ENCODE measurements around the gene CACNG7.

Gene CACNG7

DNA sequence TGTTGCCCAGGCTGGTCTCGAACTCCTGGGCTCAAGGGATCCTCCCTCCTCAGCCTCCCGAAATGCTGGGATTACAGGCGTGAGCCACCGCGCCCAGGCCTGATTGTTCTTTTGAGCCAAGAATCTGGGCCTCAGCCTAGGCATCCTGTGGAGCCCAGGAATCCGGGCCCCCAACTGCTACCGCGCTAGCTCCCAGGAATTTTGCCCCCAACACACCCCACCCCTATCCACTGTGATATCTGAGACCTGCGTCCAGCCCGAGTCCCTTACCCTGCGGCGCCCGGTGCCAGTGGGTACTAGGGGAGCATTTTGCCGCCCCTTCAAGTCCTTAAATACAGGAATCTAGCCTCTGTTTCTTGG is 42.2 kb upstream of the CACNG7 start:
- Histone ChIP-seq H3K4me3 (ENCODE audit: insufficient read depth in 1 of 2, low read depth in 1 of 2, low read length in 2 of 2) (peak overlapping the region; percentile 50 to 78), H3K27me3 (ENCODE audit: control insufficient read depth in 1 of 2, insufficient read depth in 1 of 2, low read length in 2 of 2) (no peaks in the 10 kb centered on the region), H2AK5ac (ENCODE audit: low read length, severe bottlenecking) (peak overlapping the region; percentile 67), H3K18ac (ENCODE audit: low read depth in 1 of 2, low read length in 2 of 2) (peak overlapping the region; percentile 92 to 95), H3K4me1 (ENCODE audit: control insufficient read depth, insufficient read depth, low read depth, low read length) (peaks cover 20% of the 10 kb centered on the region), H3K14ac (ENCODE audit: low read length in 2 of 2) (no peak overlapping the region), H3K27ac (ENCODE audit: low read length, poor library complexity, severe bottlenecking) (peak overlapping the region; percentile 82), H2BK5ac (ENCODE audit: low read depth, low read length, poor library complexity, severe bottlenecking) (peak overlapping the region; percentile 78), H3K79me1 (replicated peaks; ENCODE audit: low read length, poor library complexity, severe bottlenecking) (peaks cover 5% of the 10 kb centered on the region), H4K8ac (ENCODE audit: low read length) (peak overlapping the region; percentile 69), H3K36me3 (ENCODE audit: control insufficient read depth in 1 of 2, insufficient read depth in 2 of 2, low read depth in 1 of 2, low read length in 2 of 2) (peaks cover 2 to 4% of the 10 kb centered on the region in 2 experiments), H2BK15ac (ENCODE audit: low read depth, poor library complexity, severe bottlenecking) (peak overlapping the region; percentile 44), H3K23ac (ENCODE audit: low read length in 2 of 2) (peak overlapping the region in 1 of 2 experiments; percentile 53), H2AFZ (ENCODE audit: low read depth, low read length) (peak overlapping the region; percentile 62), H2BK12ac (ENCODE audit: low read length in 2 of 2) (peak overlapping the region; percentile 63 to 88), H3K9me3 (ENCODE audit: control insufficient read depth, low read length) (no peaks in the 10 kb centered on the region), H3K4ac (ENCODE audit: low read depth in 1 of 2, low read length in 2 of 2) (peak overlapping the region; percentile 51 to 96), H2BK120ac (ENCODE audit: low read depth, low read length) (peak overlapping the region; percentile 84), H3K4me2 (ENCODE audit: low read length, poor library complexity, severe bottlenecking) (peak overlapping the region; percentile 87), H3K9ac (ENCODE audit: low read length) (peak overlapping the region; percentile 97), H4K91ac (ENCODE audit: low read length) (peak overlapping the region; percentile 46)
- WGBS, result 21% methylated on average over 14 of the region's 14 CpGs
- DNase-seq, result no peak

DNA sequence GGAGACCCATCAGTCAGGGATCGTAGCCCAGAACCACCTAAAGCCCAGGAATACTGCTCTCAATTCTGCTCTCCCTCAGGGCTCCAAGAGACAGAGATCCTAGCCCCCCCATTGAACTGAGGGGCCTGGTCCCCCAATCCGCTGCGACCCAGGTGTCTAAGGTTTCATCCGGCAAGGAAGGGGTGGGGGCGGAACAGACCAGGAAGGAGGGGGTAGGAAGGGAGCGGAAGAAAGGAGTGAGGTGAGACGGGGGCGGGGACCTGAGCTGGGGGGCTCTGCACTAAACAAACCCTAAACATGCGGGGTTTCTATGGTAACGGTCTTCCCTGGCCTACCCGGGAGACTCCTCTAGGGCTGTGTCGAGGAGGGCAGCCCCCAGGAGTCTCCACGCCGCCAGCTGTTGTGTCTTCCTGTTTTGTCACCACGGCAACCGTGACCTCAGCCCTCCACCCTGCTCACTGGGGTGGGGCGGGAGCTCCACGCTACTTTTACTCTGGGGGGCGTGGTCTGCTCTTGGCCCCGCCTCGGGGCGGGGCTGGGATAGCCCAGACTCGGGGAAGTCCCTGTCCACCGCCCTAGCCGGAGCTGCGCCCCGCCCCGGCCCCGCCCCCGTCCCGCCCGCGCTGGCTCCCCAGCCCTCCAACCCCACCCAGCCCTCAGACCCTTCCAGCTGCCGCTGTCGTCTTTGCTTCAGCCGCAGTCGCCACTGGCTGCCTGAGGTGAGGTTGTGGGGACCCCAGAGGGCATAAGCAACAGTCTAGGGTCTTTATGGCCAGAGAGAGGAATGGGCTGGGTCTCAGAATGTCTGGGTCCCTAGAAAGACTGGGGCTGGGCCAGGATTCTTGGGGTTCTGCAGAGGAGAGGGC is 41.6 kb upstream of the CACNG7 start, which contains the start of gene MYADM:
Gene MYADM (plus strand): TSS at position 659 of the 866 bp plus-strand sequence. CDS start 5,647 bp downstream, outside the sequence.
- H3K23ac ChIP-seq (ENCODE audit: low read length in 2 of 2), result peak within 1 kb of the TSS in 1 of 2 experiments; percentile 54
- H3K36me3 ChIP-seq (ENCODE audit: control insufficient read depth in 1 of 2, insufficient read depth in 2 of 2, low read depth in 1 of 2, low read length in 2 of 2), result peaks cover 4 to 7% of the 10 kb centered on the region in 2 experiments
- peak within 1 kb of the TSS; percentile 67 for H2AK5ac ChIP-seq (ENCODE audit: low read length, severe bottlenecking)
- no peaks in the 10 kb centered on the region for H3K9me3 ChIP-seq (ENCODE audit: control insufficient read depth, low read length)
- peak; percentile 100 for DNase-seq
- H2BK120ac ChIP-seq (ENCODE audit: low read depth, low read length), result peak within 1 kb of the TSS; percentile 88
- peaks cover 20% of the 10 kb centered on the region for H3K4me1 ChIP-seq (ENCODE audit: control insufficient read depth, insufficient read depth, low read depth, low read length)
- peak within 1 kb of the TSS; percentile 62 for H2AFZ ChIP-seq (ENCODE audit: low read depth, low read length)
- peak within 1 kb of the TSS; percentile 94 to 96 for H3K4ac ChIP-seq (ENCODE audit: low read depth in 1 of 2, low read length in 2 of 2)
- peak within 1 kb of the TSS; percentile 99 for H4K91ac ChIP-seq (ENCODE audit: low read length)
- H2BK12ac ChIP-seq (ENCODE audit: low read length in 2 of 2), result peak within 1 kb of the TSS; percentile 71 to 88
- H2BK5ac ChIP-seq (ENCODE audit: low read depth, low read length, poor library complexity, severe bottlenecking), result peak within 1 kb of the TSS; percentile 78
- H3K27me3 ChIP-seq (ENCODE audit: control insufficient read depth in 1 of 2, insufficient read depth in 1 of 2, low read length in 2 of 2), result no peaks in the 10 kb centered on the region
- H3K4me2 ChIP-seq (ENCODE audit: low read length, poor library complexity, severe bottlenecking), result peak within 1 kb of the TSS; percentile 87
- H2BK15ac ChIP-seq (ENCODE audit: low read depth, poor library complexity, severe bottlenecking), result peak within 1 kb of the TSS; percentile 87
- H3K4me3 ChIP-seq (ENCODE audit: insufficient read depth in 1 of 2, low read depth in 1 of 2, low read length in 2 of 2), result peak within 1 kb of the TSS; percentile 73 to 88
- 2% methylated on average over 34 of the region's 37 CpGs for WGBS
- peak within 1 kb of the TSS; percentile 98 for H3K9ac ChIP-seq (ENCODE audit: low read length)
- peak within 1 kb of the TSS; percentile 82 for H3K27ac ChIP-seq (ENCODE audit: low read length, poor library complexity, severe bottlenecking)
- H3K18ac ChIP-seq (ENCODE audit: low read depth in 1 of 2, low read length in 2 of 2), result peak within 1 kb of the TSS; percentile 95 to 99
- peak within 1 kb of the TSS in 1 of 2 experiments; percentile 88 for H3K14ac ChIP-seq (ENCODE audit: low read length in 2 of 2)
- peak within 1 kb of the TSS; percentile 94 for H4K8ac ChIP-seq (ENCODE audit: low read length)
- peaks cover 5% of the 10 kb centered on the region for H3K79me1 ChIP-seq (replicated peaks; ENCODE audit: low read length, poor library complexity, severe bottlenecking)

DNA sequence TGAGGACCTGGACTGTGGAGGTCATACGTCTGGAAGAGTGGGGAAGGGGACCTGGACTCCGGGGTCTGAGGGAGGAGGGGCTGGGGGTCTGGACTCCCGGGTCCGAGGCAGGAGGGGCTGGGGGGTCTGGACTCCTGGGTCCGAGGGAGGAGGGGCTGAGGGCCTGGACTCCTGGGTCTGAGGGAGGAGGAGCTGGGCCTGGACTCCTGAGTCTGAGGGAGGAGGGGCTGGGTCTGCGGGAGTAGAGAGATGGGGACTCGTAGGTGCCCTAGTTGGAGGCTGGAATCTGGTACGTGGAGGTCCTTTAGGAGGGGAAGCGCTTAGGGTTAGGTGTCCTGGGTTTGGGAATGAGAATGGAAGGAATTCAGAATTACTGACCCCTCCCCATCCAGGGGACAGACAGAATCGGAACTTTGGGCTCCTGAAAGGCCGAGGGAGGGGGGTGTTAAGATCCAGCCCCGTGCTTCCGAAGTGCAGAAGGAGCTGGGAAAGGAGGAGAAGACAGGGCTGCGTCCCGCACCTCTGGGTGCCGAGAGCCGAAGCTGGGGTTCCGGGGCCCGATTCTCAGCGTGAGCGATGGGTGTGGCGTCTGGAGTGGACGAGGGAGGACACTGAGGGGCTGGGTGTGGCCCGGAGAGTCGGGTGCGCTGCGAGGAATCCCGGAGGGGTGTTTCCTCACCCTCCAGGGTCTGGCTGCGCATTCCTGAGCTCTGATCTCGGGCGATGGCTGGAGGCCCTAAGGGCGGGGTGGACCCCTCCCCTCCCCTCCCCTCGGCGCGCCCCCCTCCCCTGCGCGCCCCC is 40.8 kb upstream of the CACNG7 start:
- Histone ChIP-seq H2AFZ (ENCODE audit: low read depth, low read length) (no peak overlapping the region), H4K91ac (ENCODE audit: low read length) (peak overlapping the region; percentile 99), H3K36me3 (ENCODE audit: control insufficient read depth in 1 of 2, insufficient read depth in 2 of 2, low read depth in 1 of 2, low read length in 2 of 2) (peaks cover 8 to 13% of the 10 kb centered on the region in 2 experiments), H3K4me3 (ENCODE audit: insufficient read depth in 1 of 2, low read depth in 1 of 2, low read length in 2 of 2) (peak overlapping the region; percentile 73 to 88), H3K27me3 (ENCODE audit: control insufficient read depth in 1 of 2, insufficient read depth in 1 of 2, low read length in 2 of 2) (no peaks in the 10 kb centered on the region), H3K27ac (ENCODE audit: low read length, poor library complexity, severe bottlenecking) (peak overlapping the region; percentile 59), H2BK5ac (ENCODE audit: low read depth, low read length, poor library complexity, severe bottlenecking) (no peak overlapping the region), H3K18ac (ENCODE audit: low read depth in 1 of 2, low read length in 2 of 2) (peak overlapping the region; percentile 2 to 99), H4K8ac (ENCODE audit: low read length) (peak overlapping the region; percentile 94), H3K79me1 (replicated peaks; ENCODE audit: low read length, poor library complexity, severe bottlenecking) (peaks cover 7% of the 10 kb centered on the region), H3K9ac (ENCODE audit: low read length) (peak overlapping the region; percentile 98), H3K9me3 (ENCODE audit: control insufficient read depth, low read length) (no peaks in the 10 kb centered on the region), H3K4me1 (ENCODE audit: control insufficient read depth, insufficient read depth, low read depth, low read length) (peaks cover 20% of the 10 kb centered on the region), H2BK12ac (ENCODE audit: low read length in 2 of 2) (peak overlapping the region in 1 of 2 experiments; percentile 71), H3K14ac (ENCODE audit: low read length in 2 of 2) (peak overlapping the region in 1 of 2 experiments; percentile 88), H3K23ac (ENCODE audit: low read length in 2 of 2) (peak overlapping the region in 1 of 2 experiments; percentile 36), H2BK15ac (ENCODE audit: low read depth, poor library complexity, severe bottlenecking) (peak overlapping the region; percentile 87), H3K4me2 (ENCODE audit: low read length, poor library complexity, severe bottlenecking) (peak overlapping the region; percentile 50), H2AK5ac (ENCODE audit: low read length, severe bottlenecking) (no peak overlapping the region), H3K4ac (ENCODE audit: low read depth in 1 of 2, low read length in 2 of 2) (peak overlapping the region; percentile 35 to 94), H2BK120ac (ENCODE audit: low read depth, low read length) (peak overlapping the region; percentile 88)
- peak; percentile 76 for DNase-seq
- WGBS, result under 1% methylated on average over 20 of the region's 37 CpGs
